ENCODE results near the gene KRTAP10-3.

DNA sequence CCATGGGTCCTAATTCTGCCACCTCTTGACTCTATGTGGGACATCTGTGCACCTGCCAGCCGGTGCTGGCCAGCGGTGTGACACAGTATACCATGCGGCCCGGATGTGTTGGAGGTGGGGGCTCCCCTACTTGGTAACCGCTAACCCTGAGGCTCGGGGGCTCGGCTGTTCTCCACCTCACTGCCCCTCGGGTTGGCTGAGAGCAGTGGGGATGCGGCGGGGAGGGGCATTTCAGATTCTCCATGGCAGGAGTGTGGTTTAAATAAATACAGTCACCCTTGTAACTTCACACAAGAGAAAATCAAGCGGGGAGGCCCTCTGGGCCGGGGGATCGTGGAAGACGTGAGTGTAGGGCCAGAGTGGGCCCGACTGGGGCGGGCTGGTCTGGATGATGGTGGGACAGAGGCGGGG lies 29.6 kb downstream of the KRTAP10-3 start:
- TF ChIP-seq SIN3A (IDR thresholded peaks at IDR 0.05; ENCODE audit: borderline replicate concordance, low read depth, low read length) (no peak), NRF1 (IDR thresholded peaks at IDR 0.05; ENCODE audit: low read depth, low read length) (no peak), MEF2A (IDR thresholded peaks at IDR 0.05; ENCODE audit: borderline replicate concordance, low read depth) (no peak)
- TF ChIP-seq, protein P1, sequence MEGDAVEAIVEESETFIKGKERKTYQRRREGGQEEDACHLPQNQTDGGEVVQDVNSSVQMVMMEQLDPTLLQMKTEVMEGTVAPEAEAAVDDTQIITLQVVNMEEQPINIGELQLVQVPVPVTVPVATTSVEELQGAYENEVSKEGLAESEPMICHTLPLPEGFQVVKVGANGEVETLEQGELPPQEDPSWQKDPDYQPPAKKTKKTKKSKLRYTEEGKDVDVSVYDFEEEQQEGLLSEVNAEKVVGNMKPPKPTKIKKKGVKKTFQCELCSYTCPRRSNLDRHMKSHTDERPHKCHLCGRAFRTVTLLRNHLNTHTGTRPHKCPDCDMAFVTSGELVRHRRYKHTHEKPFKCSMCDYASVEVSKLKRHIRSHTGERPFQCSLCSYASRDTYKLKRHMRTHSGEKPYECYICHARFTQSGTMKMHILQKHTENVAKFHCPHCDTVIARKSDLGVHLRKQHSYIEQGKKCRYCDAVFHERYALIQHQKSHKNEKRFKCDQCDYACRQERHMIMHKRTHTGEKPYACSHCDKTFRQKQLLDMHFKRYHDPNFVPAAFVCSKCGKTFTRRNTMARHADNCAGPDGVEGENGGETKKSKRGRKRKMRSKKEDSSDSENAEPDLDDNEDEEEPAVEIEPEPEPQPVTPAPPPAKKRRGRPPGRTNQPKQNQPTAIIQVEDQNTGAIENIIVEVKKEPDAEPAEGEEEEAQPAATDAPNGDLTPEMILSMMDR (IDR thresholded peaks at IDR 0.05): no peak
- TF ChIP-seq, protein P2, sequence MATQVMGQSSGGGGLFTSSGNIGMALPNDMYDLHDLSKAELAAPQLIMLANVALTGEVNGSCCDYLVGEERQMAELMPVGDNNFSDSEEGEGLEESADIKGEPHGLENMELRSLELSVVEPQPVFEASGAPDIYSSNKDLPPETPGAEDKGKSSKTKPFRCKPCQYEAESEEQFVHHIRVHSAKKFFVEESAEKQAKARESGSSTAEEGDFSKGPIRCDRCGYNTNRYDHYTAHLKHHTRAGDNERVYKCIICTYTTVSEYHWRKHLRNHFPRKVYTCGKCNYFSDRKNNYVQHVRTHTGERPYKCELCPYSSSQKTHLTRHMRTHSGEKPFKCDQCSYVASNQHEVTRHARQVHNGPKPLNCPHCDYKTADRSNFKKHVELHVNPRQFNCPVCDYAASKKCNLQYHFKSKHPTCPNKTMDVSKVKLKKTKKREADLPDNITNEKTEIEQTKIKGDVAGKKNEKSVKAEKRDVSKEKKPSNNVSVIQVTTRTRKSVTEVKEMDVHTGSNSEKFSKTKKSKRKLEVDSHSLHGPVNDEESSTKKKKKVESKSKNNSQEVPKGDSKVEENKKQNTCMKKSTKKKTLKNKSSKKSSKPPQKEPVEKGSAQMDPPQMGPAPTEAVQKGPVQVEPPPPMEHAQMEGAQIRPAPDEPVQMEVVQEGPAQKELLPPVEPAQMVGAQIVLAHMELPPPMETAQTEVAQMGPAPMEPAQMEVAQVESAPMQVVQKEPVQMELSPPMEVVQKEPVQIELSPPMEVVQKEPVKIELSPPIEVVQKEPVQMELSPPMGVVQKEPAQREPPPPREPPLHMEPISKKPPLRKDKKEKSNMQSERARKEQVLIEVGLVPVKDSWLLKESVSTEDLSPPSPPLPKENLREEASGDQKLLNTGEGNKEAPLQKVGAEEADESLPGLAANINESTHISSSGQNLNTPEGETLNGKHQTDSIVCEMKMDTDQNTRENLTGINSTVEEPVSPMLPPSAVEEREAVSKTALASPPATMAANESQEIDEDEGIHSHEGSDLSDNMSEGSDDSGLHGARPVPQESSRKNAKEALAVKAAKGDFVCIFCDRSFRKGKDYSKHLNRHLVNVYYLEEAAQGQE (IDR thresholded peaks at IDR 0.05; ENCODE audit: low read depth, low read length): no peak

All from SK-N-SH (cell line).